Glutamatergic neuron (in vitro differentiated cells): ENCODE results near the gene TBC1D7. TPM values are rescaled to one million over a fixed set of nuclear protein-coding genes. Genes with fewer than 3 reads are reported as not detected.

Source experiments
- DNase-seq: peaks from one replicate; pipeline ENCODE4 v3.0.0; 2022
- H3K27ac Mint-ChIP-seq: one replicate; pipeline ENCODE4 v1.8.0; 2020; ENCODE audit warnings: mild to moderate bottlenecking, mixed read lengths, inconsistent platforms; ENCODE audit not compliant: unreplicated experiment
- H3K27me3 Mint-ChIP-seq: one replicate; pipeline ENCODE4 v1.8.0; 2020; ENCODE audit warnings: mild to moderate bottlenecking, moderate library complexity, mixed read lengths, inconsistent platforms; ENCODE audit not compliant: unreplicated experiment
- H3K36me3 Mint-ChIP-seq: one replicate; pipeline ENCODE4 v1.8.0; 2020; ENCODE audit warnings: mild to moderate bottlenecking, mixed read lengths, inconsistent platforms; ENCODE audit not compliant: unreplicated experiment
- H3K4me1 Mint-ChIP-seq: one replicate; pipeline ENCODE4 v1.8.0; 2020; ENCODE audit warnings: mild to moderate bottlenecking, low read depth, mixed read lengths, inconsistent platforms; ENCODE audit not compliant: unreplicated experiment
- H3K4me3 Mint-ChIP-seq: one replicate; pipeline ENCODE4 v1.8.0; 2020; ENCODE audit warnings: mild to moderate bottlenecking, mixed read lengths, inconsistent platforms; ENCODE audit not compliant: unreplicated experiment
- H3K9me3 Mint-ChIP-seq: one replicate; pipeline ENCODE4 v1.8.0; 2020; ENCODE audit warnings: mild to moderate bottlenecking, moderate library complexity, mixed read lengths, inconsistent platforms; ENCODE audit not compliant: unreplicated experiment
- total RNA-seq: library from RNA; stranded (reverse); fragmentation: NEBNext Ultra II Directional; extraction: Animal tissue kit (Norgen Biotek cat#: 25700); gene quantifications from one replicate; pipeline ENCODE4 v1.2.1, GENCODE V29; 2021; ENCODE audit not compliant: unreplicated experiment
- TF ChIP-seq, protein P1 (sequence below): fragments of 200-600 bp; sonication (generic); IDR thresholded peaks from one replicate; pipeline ENCODE4 v1.5.0; 2021; ENCODE audit not compliant: partially characterized antibody, unreplicated experiment

TBC1D7 gene
- total RNA-seq, 1 donor from 2014 or later: 39.9 TPM

DNA sequence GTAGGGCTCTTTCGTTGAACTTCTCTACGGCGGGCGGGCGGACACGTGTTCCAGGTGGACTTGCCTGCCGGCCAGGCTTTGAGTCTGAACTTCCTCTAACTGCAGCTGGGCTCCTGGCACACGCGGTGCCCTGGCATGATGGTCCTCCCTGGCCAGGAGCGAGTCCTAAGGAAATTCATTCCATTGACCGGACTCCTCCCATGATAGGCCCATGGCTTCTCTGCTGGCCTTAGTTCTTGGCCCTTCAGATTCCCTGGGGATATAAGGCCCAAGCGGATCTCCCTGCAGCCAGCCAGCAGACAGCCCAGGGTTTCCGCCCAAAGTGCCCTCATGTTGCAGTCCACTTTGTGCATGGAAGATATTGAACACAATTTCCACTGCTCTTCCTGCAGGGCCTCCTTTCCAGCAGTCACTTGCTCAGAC is 39.4 kb downstream of the TBC1D7 start:
- no peak overlapping the region for H3K27ac Mint-ChIP-seq
- TF ChIP-seq, protein P1, sequence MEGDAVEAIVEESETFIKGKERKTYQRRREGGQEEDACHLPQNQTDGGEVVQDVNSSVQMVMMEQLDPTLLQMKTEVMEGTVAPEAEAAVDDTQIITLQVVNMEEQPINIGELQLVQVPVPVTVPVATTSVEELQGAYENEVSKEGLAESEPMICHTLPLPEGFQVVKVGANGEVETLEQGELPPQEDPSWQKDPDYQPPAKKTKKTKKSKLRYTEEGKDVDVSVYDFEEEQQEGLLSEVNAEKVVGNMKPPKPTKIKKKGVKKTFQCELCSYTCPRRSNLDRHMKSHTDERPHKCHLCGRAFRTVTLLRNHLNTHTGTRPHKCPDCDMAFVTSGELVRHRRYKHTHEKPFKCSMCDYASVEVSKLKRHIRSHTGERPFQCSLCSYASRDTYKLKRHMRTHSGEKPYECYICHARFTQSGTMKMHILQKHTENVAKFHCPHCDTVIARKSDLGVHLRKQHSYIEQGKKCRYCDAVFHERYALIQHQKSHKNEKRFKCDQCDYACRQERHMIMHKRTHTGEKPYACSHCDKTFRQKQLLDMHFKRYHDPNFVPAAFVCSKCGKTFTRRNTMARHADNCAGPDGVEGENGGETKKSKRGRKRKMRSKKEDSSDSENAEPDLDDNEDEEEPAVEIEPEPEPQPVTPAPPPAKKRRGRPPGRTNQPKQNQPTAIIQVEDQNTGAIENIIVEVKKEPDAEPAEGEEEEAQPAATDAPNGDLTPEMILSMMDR: no peak
- H3K36me3 Mint-ChIP-seq: peaks cover 21% of the 10 kb centered on the region
- no peak for DNase-seq
- H3K9me3 Mint-ChIP-seq: peaks cover 2% of the 10 kb centered on the region
- H3K4me1 Mint-ChIP-seq: no peaks in the 10 kb centered on the region
- peaks cover 7% of the 10 kb centered on the region for H3K27me3 Mint-ChIP-seq
- H3K4me3 Mint-ChIP-seq: no peak overlapping the region

DNA sequence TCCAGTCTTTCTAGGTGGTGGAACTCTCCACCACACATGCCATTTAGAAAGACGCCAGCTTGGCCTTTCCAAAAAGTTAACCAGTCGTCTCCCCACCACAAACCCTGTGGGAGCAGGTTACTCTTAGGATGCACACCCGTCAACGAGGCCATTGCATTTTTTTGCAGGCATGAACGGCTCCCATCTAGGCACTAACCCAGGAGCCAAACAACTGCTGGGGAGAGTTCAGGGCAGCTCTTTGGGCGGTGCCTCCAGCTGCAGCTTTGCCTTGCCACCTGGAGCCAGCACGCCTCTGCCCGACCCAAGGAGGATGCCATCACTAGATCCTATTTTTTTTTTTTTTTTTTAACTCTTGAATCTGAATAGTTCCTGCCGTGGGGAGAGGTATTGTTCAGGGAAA is 39.9 kb downstream of the TBC1D7 start:
- TF ChIP-seq, protein P1: no peak

DNA sequence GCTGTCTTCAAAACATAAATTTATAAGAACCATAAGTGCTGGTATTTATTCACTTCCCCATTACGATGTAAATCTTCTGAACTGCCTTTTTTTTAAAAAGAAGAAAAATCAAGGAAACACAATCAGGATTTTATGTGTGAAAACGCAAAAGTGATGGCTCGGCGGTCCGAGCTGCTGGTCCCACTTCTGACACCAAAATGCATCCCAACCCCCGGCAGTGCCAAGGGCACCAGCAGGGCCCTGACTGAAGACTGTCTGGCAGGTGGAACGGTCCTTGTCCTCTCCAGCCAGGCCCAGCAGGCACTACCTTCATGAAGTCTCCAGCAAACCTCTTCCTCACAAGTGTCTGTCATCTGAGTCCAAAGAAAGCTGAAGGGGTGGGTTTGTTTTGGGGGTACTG is 41.2 kb downstream of the TBC1D7 start:
- no peaks in the 10 kb centered on the region for H3K4me1 Mint-ChIP-seq
- peaks cover 7% of the 10 kb centered on the region for H3K27me3 Mint-ChIP-seq
- DNase-seq: no peak
- TF ChIP-seq, protein P1: no peak
- H3K4me3 Mint-ChIP-seq: no peak overlapping the region
- H3K36me3 Mint-ChIP-seq: peaks cover 25% of the 10 kb centered on the region
- H3K9me3 Mint-ChIP-seq: peaks cover 2% of the 10 kb centered on the region
- H3K27ac Mint-ChIP-seq: no peak overlapping the region

More for the DNA sequence above, 39.9 kb downstream of the TBC1D7 start:
- Mint-ChIP-seq H3K9me3 (peaks cover 2% of the 10 kb centered on the region), H3K27ac (no peak overlapping the region), H3K27me3 (peaks cover 7% of the 10 kb centered on the region), H3K4me3 (no peak overlapping the region), H3K36me3 (peaks cover 25% of the 10 kb centered on the region), H3K4me1 (no peaks in the 10 kb centered on the region)
- DNase-seq: no peak

- Mint-ChIP-seq H3K27me3 (peaks cover 7% of the 10 kb centered on the region), H3K27ac (no peak overlapping the region), H3K9me3 (peaks cover 2% of the 10 kb centered on the region), H3K4me3 (no peak overlapping the region), H3K36me3 (peaks cover 25% of the 10 kb centered on the region), H3K4me1 (no peaks in the 10 kb centered on the region)
- TF ChIP-seq, protein P1: no peak
- DNase-seq: no peak
These were observed 42.2 kb downstream of the TBC1D7 start for GRCh38 chr6:13286181-13286580.

- no peaks in the 10 kb centered on the region for H3K4me1 Mint-ChIP-seq
- H3K9me3 Mint-ChIP-seq: peaks cover 2% of the 10 kb centered on the region
These were observed 42.6 kb downstream of the TBC1D7 start for GRCh38 chr6:13285705-13286104.

More at GRCh38 chr6:13285705-13286104, 42.6 kb downstream of the TBC1D7 start:
- Mint-ChIP-seq H3K27me3 (peaks cover 7% of the 10 kb centered on the region), H3K27ac (no peak overlapping the region), H3K36me3 (peaks cover 25% of the 10 kb centered on the region), H3K4me3 (no peak overlapping the region)
- DNase-seq: no peak
- TF ChIP-seq, protein P1: no peak
